GM19035 (cell line): Measurements from ENCODE around the gene FIBP.

ENCODE experiments used
- ATAC-seq: cut with Tn5 transposase; IDR thresholded peaks from one replicate; pipeline ENCODE4 v1.9.1; 2021; ENCODE audit not compliant: unreplicated experiment

The FIBP gene

DNA sequence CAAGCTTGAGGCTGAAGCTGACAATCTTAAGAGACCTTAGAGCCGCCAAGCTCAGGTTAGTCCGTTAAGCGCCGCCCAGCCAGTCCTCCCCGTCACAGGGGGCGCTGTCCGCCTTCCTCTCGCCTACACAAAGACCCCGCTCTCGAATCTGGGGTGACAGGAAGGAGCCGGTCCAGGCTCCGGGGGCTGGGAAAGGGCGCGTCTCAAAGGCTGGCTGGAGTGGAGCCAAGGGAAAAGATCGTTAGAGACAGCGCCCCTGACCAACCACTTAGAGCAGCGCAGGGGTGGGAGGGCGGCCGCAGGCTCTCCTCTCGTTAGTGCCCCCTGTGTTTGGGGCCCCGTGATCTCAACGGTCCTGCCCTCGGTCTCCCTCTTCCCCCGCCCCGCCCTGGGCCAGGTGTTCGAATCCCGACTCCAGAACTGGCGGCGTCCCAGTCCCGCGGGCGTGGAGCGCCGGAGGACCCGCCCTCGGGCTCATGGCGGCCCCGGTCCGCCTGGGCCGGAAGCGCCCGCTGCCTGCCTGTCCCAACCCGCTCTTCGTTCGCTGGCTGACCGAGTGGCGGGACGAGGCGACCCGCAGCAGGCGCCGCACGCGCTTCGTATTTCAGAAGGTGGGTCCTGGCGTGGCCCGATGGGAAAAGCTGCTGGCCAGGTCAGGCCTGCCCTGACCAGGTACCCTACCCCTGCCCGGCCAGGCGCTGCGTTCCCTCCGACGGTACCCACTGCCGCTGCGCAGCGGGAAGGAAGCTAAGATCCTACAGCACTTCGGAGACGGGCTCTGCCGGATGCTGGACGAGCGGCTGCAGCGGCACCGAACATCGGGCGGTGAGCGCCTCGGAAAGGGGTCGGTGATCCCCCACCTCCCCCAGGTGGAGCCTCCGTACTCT, 27.8 kb downstream of the FIBP start, which contains the start of gene MUS81:
Gene MUS81 (plus strand): TSS at position 156 of the 887 bp plus-strand sequence. CDS start 321 bp downstream, at position 477.
- peak; percentile 23 for ATAC-seq

DNA sequence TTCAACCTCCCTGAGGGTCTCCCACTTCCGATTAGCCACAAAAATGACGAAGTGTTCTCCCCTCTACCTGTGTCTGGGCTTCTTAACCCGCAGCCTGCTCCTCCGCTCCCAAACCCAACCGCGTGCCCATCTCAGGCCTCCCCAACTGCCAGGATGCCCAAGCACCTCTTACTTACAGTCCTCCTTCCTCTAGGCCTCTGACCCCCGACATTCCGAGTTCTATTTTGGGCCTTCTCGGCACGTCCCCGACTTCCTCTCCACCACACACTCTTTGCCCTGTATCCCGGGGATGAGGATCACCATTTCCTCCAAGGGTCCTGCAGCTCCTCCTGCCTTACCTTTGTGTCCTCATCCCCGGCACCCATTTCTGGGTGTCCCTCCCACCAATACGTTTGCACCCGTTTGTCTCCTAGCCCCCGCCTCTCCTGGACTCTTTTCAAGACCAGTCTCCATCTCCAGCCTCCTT, 28.4 kb downstream of the FIBP start:
- ATAC-seq, result no peak

DNA sequence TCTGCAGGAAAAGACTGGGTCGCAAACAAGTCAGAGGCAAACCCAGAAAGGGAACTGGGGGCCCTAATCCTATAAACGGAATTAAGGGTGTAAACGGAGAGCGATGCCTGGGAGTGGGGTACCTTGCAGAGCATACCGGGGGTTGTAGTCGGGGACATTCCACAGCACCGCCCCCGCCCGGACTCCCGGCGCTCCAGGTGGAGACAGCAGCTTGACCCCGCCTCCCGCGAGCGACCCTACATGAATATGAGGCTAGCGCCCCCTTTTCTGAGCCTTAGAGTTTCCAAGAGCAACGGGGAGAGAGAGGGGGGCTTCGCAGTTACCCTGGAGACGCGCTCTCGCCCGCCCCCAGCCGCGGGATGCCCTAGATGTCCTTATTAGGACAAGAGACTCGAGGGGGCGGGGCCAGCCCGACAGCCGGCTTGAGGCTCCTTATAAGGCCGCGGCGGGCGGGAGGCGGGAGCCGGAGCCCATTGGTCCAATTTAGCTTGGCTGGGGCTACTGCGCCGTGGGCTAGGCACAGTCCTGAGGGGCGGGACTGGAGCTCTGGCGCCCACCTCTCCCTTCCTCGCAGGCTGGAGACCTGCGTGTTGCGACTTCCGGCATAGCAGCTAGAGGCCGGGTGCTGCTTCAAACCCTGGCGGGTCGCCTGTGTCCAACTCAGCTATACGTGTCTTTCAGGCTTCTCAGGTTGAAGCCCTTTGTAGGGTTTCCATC, 29.0 kb downstream of the FIBP start:
- ATAC-seq, result peak; percentile 49

DNA sequence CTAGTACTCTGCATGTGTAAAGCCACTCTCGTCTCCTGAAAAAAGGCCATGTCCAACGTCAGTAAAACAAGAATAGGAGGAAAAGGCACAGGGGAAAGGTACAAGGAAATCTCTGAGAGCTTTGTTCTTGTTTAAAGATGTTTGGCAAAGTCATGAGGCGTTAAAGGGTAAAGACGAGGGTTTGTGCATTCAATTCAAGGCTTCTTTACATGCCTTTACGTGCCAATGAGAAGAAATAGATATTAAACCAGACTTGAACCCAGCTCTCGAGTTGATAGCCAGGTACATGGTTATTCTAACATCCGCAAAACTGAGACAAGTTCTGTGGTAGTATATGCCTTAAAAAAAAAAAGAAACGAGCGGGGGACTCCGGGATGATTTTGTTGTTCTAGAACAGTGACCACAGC, 29.6 kb downstream of the FIBP start:
- no peak for ATAC-seq

DNA sequence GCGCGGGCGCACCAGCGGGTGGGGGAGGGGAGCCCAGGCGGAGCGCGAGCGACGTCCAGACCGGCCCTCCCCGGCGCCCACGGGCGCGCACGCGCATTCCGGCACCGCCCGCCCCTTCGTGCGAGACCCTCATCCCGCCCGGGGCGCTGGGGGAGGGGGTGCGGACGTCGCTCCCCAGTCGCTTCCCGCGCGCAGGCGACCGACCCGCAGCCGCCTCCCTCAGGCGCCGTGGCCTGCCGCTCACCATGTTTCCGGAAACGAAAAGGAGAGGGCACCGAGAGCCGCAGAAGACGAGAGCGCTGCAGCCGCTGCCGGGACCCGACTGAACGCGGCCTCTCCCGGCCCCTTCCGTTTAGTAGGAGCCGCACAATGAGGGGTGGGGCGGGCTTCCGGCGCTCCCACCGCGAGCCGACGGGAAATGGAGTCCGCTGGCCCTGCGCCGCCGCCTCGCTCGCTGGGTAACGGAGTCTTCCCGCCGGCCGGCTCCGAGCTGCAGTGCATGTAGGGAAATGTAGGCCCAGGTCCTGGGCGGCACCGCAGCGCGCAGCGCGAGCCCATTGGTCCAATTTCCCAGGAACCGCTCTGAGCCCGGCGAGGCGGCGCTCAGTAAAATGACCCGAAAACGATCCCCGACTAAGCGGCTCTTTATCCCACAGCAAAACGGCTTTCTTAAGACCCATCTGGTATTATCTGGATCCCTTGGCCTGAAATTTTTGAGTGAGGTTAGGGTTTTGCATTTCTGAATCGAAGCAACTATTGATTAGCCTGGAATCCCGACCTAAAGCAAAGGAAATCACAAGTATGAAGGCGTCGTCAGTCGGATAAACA, 30.2 kb downstream of the FIBP start, which contains the start of gene CFL1:
Gene CFL1 (minus strand): TSS at position 328 of the 828 bp plus-strand sequence. CDS start 81 bp downstream, at position 247.
- peak; percentile 53 for ATAC-seq

DNA sequence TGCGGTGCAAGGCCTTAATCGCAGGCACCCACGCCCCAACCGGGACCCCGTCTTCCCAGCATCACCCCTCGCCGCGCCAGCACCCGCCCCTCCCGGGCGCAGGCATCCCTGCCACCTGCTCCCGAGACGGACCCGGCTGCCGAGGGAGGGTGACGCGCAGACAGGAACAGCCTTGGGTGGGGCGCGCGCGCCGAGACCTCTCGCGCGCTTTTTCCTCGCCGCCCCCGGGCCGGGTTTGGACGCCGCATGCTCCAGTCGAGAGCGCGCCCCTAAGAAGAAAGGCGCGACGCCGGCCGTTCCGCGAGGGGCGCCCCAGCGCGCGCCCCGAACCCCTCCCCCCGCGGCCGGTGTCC, 30.8 kb downstream of the FIBP start:
- peak; percentile 6 for ATAC-seq

DNA sequence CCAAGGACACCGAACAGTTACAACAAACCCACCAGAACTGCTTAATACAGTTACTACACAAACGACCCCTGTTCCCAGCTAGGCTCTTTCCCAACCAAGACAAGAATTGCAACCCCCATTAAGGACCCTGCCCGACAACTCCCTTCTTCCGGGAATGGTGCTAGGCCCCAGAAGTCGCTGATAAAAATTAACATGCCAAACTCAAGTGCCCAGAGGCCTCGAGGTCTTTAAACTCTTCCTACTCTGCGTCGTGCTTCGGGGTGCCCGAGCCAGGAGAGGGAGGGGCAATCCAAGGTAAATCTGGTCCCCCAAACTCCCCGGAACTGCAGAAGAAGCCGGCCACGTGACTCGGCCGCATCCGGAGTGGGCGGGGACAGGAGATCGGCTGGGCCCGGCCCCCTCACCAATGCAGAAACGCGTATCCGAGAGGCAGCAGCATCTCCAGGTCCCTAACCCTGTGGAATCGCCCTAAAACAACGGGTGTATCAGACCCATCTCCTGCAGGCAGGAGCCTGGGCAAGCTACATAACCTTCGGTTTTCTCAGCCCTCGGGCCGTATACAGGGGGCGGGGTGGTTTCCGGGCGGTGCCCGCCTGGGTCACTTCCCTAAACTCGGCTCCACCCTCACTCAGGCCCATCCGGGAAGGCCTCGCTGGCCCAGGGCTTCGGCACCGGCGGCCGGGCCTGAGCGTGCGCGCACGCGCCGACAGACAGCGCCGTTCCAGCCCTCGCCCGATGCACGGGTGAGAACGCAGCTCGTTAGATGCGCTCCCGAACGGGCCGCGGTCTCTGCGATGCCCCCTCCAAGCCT, 31.4 kb downstream of the FIBP start:
- ATAC-seq, result peak; percentile 32

DNA sequence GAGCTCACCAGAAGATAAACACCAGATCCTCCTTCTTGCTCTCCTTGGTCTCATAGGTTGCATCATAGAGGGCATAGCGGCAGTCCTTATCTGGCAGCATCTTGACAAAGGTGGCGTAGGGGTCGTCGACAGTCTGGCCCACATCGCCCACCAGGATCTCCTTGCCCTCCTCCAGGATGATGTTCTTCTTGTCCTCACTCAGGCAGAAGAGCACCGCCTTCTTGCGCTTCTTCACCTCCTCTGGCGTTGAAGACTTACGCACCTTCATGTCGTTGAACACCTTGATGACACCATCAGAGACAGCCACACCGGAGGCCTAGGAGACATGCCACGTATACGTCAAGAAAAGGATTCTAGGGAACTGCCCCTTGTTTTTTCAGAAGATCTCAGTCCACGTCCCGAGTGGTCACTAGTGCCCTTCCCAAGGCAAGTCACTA, 32.3 kb downstream of the FIBP start:
- ATAC-seq, result no peak

DNA sequence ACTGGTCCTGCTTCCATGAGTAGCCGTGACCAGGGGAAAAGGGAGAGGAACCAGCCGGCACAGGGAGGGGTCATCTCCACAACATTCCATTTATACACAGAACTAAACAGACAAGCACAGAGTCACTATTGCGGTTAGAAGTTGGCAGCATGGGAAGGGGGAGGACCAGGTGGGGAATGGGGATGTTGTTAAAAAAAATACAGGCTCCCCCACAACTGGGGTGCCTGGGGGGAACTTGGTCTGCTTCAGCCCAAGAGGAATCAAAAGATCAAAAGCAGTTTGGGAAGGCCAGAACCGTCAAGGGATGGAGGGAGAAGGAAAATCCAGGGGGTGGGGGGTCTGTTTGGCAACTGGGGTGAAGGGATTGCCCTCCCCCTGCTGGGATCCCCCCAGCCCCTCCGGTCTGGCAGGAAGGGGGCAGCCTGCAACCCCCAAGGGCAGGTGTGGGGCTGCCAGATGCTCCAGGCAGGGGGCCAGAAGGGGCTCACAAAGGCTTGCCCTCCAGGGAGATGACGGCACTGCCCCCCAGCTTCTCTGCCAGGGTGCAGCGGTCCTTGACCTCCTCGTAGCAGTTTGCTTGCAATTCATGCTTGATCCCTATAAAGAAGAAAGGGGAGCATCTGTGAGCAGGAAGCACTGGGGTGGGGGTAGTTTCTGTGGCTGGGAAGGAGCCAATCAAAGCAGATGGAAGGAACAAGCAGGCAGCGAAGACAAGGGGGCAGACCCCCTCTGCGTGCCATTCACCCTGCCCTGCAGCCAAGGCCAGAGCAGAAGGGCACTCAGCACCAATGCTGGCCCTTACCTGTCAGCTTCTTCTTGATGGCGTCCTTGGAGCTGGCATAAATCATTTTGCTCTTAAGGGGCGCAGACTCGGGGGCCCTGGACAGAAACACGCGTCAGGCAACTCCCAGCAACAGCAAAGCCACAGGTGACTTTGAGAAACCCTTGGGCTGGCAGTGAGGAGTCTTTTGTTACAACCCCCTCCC, 33.1 kb downstream of the FIBP start:
- ATAC-seq, result no peak

DNA sequence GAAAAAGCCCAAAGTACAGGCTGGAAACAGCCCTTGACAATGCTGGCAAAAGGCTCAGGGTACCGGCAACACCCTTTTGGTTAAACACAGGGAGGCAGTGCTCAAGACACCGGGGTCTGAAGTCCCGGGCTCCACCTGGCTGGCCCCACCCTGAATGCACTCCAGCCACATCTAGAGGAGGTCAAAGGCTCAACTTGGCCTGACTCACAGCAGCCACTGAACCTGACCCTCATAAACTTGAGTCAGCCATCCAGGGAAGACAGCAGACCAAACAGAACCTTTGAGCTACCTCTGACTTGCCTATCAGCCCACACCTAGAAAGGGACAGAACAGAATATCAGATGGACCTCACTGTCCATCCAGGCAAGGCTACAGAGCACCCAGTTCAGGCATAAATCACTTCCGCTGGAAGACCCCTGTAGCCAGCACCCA, 34.1 kb downstream of the FIBP start:
- no peak for ATAC-seq

DNA sequence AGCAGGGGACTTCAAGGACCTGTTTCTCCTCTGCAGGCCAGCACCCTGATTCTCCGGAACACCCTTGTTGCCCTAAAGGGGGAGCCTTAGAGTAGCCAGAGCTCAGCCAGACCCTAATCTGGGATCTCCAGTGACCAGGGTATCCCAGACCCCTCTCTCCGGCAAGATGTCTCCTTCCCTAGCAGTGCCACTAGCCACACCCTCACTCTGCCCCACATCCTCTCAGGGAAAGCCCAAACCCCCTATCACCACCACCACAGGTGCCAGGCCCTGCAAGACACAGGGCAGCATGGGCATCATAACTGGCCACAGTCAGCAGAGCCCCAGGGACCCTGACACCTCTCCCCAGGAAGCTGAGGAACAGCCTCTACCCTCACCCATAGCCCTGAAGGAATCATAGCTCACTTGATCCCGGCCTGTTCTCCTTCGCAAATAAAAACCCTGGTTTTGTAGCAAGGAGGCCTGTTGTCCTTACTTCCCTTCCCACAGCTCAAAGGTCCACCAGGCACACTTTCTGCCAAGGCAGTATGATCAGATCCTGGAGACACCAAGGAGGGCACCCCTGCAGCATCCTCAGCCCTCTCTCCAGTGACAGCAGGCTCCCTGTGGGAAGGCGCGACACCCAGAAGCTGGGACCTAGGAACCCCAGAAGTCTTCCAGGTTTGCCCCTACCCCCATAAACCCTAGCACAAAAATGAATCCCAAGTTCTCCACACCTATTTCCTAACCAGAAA, 34.9 kb downstream of the FIBP start:
- no peak for ATAC-seq

DNA sequence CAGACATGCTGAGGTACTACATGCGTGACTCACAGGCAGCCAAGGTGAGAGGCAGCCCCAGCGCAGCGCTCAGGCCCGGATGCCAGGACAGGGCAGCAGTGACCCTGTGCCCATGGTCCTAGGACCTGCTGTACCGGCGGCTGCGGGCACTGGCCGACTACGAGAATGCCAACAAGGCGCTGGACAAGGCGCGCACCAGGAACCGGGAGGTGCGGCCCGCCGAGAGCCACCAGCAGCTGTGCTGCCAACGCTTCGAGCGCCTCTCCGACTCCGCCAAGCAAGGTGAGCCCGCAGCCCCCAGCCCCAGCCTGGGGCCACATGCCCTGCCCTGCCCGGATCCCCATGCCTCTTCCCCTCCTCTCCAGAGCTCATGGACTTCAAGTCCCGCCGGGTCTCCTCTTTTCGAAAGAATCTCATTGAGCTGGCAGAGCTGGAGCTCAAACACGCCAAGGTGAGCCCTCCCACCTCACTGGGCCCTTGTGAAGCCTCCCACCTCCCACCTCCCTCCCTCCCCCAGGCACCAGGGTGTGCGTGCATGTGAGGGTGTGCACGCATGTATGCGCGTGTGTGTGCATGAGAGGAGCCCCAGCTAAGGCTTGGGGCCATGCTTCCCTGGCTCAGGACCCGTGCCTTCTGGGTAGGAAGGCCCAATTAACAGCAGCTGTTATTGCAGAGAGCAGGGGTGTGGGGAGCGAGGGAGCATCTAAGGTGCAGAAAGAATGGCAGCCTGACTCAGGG, 35.6 kb downstream of the FIBP start:
- ATAC-seq, result no peak

DNA sequence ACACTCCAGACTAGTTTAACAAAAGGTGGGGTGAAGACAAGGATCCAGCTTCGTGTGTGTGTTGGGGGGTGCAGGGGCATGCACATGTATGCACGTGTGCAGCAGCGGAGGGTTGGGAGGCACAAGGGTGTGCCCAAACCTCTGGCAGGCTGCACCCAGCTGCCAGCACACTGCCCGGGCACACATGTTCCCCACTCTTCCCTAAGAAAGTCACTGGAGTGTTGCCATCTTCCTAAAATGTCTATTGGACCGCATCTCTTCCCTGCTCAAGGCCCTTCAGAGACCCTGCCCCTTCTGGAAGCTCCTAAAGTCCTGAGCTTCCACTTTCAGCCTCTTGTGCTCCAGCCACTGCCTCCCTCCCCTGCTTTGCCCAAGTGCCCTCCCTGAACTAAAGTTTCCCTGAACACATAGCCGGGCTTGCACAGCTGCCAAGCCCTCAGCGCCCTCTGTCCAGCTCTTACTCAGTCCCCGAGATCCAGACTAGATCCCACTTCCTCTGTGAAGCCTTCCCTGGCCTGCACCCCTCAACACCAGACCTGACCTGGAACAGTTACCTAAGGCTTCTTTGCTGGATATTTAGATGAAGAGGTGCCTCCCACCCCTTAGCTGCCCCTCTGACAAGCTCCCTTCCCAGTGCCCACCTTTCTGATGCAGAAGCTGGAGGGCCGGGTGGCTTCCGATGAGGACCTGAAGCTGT, 36.3 kb downstream of the FIBP start:
- ATAC-seq, result no peak

DNA sequence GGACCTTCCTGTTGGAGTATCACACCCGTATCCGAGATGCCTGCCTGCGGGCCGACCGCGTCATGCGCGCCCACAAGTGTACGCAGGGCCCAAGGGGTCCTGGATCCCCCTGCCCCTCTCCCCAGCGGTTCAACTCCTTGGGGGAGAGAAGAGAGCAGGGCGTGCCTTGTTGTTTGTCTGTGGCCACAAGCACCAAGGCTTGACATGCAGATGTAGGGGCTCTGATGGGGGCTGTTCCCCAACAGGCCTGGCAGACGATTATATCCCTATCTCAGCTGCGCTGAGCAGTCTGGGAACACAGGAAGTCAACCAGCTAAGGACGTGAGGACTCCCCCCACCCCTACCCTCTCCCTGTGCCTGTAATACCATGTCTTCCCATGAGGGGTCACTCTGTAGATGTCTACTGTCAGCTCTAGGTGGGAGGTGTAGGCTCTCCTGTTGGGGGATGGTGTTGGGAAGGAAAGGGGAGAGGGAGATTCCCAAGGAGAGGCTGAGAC, 37.1 kb downstream of the FIBP start:
- ATAC-seq, result no peak

DNA sequence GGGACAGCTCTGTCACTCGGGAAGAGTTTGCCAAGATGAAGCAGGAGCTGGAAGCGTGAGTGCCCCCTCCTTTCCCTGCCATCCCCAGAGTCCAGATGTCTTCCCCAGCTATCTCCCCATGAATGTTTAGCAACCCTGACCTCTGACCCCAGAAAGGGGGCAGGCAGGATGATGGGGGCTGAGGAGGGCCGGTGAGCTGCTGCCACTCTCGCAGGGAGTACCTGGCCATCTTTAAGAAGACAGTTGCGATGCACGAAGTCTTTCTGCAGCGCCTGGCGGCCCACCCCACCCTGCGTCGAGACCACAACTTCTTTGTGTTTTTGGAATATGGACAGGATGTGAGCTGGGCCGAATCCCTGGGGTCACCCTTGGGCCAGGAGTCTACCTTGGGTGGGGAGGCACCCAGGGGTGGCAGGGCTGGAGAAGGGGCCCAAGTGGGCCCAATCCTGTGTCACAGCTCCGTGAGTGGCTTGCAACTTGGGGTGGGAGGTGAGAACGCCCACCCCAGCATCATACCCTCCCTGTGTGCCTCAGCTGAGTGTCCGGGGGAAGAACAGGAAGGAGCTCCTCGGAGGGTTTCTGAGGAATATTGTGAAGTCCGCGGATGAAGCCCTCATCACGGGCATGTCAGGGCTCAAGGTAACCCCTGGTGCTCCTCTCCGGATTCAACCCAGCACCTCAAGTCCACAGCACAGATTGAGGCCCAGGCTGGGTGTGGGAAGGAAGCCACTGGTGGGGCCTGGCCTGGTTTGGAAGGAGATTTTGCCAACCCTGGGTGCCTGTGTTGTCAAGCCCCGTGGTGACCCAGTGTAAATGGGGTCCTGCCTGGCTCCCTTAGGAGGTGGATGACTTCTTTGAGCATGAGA, 37.8 kb downstream of the FIBP start:
- no peak for ATAC-seq

DNA sequence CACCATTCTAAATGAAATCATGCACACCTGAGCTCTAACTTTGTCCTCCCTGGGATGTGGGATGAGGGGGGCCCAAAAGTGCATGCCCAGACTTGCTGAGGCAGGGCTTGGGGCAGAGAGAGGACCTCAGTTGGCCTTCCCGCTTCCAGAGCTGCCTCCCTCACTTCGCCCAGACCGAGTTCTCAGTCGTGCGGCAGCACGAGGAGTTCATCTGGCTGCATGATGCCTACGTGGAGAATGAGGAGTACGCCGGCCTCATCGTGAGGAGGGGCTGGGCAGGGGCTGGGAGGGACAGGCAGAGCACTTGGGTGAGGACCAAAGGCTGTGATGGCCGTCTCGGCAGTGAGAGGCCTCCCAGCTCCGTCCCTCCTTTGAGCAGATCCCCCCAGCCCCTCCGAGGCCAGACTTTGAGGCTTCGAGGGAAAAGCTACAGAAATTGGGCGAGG, 38.5 kb downstream of the FIBP start:
- ATAC-seq, result no peak
